NCI-H460 (cell line): Measurements from ENCODE around the gene ANKUB1. TPM values are rescaled to one million over a fixed set of nuclear protein-coding genes. Genes with fewer than 3 reads are reported as not detected.
A peak's percentile ranks its signal among the peaks of the same experiment; 100 is the strongest.

Experiments
- DNase-seq: peaks from one replicate; pipeline ENCODE4 v3.0.0-alpha.2; 2016; ENCODE audit warnings: low read depth; ENCODE audit errors: extremely low read depth
- total RNA-seq: library from RNA; depleted of rRNA; stranded (reverse); fragments of >200 nt; shearing (Covaris generic); gene quantifications from 2 replicates; pipeline ENCODE4 v1.2.3, GENCODE V29; 2014

ANKUB1 gene
- total RNA-seq, 1 experiment from 2014 or later: not detected

DNA sequence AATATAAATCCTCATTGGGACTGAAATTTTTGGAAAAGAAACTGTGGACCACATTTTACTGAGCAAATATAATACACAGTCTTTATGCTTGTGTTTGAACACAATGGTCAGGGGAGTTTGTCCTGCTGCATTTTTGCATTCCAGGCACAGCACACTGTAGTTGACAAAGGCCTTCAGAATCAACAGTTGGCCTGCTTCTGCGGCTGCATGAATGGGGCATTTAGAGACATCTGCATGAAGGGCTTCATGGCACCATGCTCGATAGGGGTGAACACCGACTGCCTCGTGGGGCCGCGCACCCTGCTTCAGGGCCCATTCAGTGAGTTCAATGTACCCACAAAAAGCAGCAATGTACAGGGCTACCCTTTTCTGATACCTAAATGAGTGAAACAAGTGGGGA is 24.6 kb downstream of the ANKUB1 start:
- no peak for DNase-seq

DNA sequence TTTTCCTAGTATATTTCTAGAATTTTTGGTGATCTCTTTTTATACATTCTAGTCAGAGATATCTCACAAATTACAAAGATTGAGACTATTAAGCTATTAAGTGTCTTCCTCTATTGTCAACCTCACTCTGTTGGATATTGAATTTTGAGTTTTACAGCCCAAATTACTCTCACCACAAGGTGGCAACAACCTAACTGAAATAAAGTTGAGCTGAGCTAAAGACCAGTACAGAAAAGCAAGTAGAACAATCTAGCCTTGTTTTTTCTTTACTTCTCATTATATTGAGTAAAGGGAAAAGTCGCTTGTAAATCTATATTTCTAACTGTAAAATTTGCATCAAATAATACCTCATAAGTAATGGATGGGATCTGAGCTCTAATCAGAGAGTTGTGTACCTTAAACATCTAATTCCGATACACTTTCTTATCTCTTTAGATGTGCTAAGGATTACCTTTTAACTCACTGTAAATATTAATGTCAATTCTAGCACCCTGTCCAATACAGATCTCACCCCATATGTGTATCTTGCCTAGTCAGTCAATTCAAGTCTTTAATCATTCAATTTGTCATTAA is 26.5 kb downstream of the ANKUB1 start:
- DNase-seq: peak; percentile 15

DNA sequence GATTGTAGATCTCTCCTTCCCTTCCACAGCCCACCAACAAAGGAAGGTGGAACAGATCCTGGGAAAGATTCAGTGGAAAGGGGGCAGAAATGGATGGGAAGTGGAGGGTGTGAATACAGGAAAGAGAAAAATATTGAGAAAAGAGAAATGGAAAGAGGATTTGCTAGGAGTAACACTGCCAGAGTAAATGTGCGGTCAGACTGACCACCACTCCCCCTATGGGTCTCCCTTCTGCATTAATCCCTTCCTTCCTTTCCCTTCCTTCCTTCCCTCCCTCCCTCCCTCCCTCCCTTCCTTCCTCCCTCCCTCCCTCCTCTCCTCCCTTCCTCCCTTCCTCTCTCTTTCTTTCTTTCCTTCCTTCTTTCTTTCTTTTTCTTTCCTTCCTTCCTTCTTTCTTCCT is 28.1 kb downstream of the ANKUB1 start:
- DNase-seq: no peak

DNA sequence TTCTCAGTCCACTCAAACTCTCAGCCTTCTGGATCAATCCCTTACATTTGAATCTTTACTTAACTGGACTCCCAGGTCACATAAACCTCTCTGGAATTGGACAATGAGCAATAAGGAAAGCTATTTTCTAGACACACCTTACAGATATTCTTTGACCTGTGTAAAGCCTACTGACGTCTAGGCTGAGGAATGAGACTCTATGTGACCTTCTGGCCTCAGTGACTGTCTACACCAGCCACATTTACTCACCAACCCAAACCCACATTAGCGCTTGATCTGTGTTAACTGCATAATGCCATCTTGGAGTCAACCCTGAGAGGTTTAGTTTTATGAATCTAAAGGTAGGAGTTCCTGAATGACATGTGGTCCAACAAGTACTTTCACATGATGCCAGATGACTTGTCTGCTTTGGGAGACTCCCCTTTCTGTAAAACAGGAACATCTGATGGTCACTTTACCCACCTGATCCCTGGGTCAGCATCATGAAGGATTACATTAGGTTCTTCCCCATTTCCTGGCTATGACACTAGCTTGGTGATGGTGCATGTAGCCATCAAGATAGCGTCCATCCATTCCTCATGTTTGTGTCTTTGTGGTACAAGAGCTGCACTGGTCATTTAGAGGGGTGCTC is 28.7 kb downstream of the ANKUB1 start:
- DNase-seq: no peak

DNA sequence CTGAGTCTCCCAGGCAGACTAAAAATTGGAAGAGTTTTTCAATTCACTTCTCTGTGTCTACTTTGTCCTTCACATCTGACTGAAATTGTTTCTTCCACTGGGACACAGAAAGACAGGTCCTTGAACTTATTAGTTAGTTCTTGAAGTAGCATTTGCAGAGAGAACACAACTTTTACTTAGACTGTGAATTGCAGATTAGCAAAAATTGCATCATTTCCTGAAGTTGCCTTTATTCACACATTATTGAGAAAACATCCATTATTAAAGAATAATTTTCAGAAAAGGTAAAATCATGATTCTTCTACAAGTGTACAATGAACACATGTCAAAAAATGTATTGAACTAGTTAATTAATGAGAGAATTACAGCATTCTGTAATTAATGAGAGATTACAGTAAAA is 38.6 kb downstream of the ANKUB1 start:
- no peak for DNase-seq

DNA sequence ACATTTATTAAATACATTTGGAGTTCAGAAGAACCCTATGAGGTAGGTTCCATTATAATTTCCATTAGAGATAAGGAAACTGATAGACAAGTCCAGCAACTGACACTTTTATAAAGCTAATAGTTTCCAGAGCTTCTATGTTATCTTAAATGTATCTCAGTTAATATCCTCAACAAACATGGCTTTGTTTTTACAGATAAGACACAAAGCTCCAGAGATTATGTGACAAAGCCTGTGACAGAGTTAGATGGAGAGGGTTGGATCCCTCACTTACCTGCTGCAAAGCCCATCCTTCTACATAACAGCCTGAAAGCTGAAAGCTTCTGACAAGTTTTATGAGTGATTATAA is 39.6 kb downstream of the ANKUB1 start:
- no peak for DNase-seq

DNA sequence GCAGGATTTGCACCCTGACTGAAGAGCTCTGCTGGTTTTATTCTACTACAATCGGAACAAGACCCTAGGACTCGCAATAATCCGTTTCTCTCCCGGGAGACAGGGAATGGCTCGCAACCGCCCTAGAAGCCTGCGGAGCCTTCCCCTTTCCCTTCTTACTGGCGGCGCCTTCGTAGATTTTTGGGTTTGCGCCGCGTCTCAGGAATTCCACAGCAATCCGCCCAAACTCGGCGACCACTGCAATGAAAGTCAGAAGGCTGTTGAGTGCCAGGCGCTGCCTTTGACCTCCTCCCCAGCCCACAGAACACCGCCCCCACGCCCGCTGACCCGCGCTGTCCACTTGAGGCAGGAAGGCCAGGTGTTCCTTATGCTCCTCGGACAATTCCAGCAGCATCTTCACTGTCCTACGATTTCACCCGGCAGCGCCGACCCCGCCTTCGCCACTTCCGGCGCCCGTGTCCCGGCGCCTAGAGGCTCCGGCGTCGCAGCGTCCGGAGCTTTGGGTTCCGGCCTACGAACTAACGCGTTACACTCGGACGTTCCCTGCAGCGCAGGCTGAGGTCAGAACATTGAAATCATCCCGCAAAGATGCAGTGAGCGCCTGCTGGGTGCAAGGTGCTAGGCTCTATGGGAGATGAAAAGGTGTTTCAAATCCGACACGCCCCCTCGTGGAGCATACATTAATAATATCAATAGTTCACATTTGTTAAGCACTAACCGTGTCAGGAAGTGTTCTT is 40.1 kb downstream of the ANKUB1 start, which contains the start of gene COMMD2:
Gene COMMD2 (minus strand): TSS at position 439 of the 737 bp plus-strand sequence. CDS start 45 bp downstream, at position 394.
- peak; percentile 84 for DNase-seq

DNA sequence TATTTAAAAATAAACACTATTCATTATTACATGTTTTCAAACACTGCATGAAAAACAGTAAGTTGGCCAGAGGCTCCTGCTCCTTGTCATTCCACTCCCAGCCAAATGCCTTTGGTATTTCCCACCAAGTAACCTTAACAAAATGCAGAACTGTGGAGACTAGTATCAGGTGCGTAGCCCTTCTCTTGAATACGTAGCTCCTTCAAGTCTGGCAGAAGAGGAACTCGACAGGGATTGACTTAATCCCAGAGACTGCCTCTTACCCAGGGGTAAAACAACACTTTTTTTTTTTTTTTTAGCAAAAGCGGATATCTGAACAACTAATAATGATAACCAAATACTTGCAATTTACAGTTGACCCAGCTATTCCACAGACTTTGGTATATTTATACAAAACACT is 40.8 kb downstream of the ANKUB1 start:
- DNase-seq: no peak

DNA sequence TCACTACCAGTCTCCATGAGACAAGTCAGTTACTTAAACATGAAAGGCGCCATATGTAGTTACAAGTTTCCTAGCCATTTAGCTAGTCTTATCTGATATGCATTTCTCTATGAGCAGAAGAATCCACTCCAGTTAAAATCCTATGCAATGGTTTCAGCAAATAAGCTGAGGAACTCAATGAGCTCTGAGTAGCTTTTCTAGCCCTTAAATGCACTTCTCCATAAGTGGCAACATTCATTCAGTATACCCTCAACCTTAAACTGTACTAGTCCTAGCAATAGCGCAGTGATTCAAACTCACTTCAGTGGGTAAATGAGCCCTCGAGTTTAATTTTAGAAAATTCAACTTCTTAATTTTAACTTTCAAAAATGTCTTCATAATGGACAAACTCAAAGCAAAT is 47.7 kb downstream of the ANKUB1 start:
- DNase-seq: no peak

DNA sequence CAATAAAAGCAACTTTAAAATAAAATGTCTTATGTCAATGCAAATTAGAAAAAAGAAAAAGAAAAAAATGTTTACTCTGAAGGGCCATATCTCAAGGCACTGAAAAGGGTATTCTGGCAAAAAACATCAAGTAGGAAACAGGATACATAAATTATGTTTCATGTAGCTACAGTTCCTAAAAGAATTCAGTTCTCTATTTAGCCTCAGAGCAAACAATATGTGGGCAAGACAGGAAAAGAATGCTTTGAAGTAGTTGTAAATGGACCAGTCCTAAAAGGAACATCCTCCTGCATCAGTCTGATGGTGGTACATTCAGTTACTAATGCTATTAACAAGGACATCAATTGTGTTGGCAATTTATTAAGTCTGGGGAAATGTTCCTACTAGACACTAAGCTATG is 48.2 kb downstream of the ANKUB1 start:
- DNase-seq: no peak

DNA sequence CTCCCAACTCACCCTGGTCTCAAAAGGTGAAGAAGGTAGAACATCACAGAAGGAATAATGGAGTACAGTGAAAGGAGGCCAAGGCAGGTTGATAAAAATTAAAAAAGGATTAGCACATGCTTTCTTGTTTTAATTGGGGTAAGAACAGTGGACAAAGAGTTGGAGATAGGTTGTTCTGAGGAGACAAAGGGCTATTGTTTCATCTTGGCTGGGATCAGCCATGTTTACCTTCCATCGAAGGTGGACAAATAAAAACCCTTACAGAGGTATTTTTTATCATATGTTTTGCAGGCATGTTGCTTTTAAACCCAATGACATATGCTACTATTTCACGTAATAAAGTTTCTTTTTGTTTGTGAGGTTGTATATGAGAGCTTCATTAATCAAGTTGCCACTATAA is 53.0 kb downstream of the ANKUB1 start:
- DNase-seq: no peak

DNA sequence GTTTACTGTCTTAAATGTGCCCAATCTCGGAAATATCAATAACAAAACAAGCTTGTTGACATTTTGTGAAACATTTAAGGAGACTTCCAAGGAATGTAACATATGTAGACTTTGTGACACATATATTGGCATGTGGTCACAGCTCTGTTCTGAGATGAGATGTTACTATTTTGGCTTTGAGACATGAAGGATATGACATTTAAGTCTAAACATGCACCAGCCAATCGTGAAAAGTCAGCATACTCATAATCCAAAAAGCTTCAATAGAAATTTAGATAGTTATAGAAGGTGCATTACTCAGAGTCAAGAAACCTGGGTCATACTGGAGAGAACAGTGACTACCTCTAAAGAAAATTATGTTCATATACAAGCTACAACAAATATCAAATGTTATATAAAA is 53.5 kb downstream of the ANKUB1 start:
- DNase-seq: no peak

DNA sequence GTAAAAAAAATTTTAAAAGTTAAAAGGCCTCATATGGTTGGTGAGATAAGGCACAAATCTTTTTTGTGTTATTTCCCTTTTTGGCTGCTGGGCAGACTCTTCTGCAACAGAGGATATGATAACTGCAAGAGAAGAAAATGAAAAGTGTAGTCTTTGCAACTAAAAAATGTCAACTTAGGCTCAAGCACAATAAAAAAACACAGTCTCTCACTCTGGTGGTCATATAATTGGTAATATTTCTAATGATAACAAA is 55.5 kb downstream of the ANKUB1 start:
- DNase-seq: no peak

DNA sequence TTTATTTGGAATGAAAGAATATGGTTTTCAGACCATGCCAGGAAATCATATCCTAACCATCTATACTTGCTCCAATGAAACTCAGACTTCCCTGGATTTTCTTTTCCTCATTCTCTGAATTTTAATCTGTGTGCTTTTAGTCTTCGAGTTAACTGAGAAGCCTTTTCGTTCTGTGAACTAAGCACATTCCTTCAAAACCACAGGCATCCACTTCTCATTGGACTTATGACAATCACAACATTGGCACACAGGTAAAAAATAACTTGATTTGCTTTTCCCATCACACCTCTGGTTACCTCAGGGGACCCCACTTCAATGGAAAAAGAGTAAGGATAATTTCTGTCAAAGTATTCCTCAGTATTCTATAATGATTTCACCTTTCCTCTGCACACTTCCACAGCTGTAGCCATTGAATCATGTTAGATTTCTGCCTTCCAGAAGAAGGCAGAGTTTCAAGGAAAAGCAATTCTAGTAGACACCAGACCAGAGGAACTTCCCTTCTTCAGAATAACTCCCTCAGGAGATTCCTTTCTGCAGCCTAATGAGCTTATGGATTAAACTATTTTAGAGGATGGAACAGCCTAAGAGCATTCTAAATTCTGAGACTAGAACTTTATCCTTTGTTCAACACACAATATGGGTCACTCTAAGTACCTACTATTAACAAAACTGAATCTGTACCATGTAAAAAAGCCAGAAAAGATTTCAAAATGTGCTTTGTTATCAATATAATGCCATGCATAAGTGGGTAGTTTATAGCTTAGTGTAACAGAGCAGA is 56.0 kb downstream of the ANKUB1 start:
- DNase-seq: no peak

DNA sequence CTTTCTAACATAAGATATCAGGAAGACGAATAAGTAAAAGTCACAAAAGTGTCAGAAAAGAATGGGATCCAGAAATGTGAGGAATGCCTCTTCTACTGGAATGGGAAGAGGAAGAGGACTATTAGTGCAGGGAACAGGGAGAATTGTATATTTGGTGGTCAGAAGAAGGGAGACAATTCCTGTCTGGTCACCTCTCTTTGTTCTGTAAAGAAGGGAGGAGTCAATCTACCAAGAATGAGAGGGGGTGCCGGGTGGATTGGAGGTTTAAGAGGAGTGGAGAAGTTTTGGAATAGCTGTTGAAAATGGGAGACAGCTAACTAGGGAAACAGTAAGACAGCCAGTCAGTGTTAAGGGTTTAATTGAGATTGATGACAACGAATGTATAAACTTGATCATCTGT is 60.1 kb downstream of the ANKUB1 start:
- DNase-seq: no peak

DNA sequence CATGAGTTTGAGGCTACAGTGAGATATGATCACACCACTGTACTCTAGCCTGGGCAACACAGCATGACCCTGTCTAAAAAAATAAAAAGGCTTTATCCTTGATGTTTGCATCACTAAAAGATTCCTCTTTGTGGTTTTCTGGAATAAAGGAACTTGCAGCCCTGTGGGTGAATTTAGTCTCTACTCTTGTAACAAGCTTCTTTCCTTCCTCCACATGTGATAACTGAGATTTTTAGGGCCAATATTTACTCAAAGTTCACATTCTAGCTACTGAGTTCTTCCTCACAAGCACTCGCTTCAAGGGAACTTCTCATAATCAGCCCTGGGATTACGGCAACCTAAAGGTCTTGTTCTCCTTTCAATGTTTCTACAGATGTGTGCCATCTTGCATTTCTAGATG is 64.7 kb downstream of the ANKUB1 start:
- DNase-seq: no peak

DNA sequence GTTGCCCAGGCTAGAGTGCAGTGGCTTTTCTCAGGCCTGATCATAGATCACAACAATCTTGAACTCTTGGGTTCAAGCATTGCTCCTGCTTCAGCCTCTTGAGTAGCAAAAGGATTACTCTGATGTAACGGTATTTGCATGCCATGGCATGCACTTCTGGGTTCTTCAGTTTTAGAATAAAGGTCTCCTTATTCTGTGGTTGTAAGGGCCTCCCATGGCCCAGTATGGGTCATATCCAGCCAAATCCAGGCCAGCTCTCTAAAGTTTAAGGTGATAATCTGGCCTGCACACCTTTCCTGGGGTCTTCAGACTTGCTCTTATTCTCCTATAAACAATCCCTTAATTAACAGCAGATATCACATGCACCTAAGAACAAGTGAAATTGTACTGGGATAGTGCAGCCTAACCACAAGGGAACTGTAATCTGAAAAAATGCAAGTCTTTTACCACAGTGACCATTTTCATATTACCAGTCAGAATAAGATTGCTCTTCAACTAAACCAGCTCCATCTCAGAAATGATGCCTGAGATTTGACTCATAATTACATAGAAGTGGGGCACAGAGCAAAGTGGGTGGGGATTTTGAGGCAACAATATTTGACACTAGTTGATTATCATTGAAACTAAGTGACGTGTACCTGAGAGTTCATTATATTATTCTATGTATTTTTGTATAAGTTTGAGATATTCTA is 65.5 kb downstream of the ANKUB1 start:
- DNase-seq: no peak

DNA sequence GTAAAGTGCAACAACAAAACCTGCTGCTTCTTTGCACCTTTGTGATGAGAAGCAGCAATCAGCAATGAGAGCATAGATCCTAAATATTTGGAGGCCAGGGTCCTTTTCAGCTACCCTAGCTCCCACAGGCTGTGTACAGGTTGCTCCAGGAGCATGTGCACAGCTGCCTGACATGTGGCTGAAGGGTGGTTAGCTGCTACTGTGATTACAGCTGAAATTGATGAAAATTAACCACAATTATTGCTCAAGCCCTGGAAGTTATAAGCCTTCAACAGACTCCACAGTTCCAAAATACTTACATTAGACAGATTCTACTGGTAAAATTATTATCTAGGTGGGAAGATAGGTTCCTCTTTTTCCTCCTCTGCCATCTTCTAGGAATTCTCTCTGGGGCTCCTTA is 68.6 kb downstream of the ANKUB1 start:
- DNase-seq: no peak

DNA sequence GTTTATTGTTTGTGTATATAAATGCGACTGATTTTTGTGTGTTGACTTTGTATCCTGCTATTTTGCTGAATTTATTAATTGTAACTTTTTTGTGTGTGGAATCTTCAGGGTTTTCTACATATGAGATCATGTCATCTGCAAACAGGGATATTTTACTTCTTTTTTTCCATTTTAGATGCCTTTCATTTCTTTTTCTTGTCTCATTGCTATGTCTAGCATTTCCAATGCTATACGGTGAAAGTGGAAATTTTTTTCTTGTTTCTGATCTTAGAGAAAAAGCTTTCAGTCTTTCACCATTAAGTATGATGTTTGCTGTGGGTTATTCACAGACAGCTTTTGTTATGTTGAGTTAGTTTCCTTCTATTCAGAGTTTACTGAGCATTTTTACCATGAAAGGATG is 71.4 kb downstream of the ANKUB1 start:
- DNase-seq: no peak

DNA sequence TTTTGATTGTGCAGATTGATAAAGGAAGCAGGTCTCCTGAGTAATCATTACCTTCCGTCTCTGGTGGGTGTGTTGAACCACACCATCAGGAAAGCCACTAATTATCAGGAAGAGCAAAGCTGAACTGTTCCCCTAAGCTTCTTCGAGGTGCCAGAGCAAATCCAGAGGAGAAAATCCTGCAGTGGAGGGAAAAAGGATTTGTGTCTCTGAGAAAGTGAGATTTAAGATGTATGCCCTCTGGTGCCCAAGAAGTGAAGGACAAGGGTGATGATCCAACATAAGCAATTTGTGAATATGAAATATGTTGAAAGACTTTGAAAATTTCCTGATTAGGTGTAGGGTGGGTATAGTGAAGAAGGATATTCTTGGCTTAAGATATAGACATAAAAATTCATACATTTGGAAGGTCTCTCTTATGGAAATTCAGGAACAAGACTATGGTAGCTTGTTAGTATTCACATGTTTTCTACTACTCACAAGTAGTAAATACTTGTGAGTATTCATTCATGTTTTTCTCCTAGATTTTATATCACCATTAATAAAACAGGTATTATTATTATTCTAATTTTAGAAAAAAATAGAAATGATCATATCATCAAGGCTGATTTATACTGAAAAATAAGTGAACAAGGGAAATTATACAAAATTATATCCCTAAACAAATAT is 74.8 kb downstream of the ANKUB1 start:
- peak; percentile 69 for DNase-seq

DNA sequence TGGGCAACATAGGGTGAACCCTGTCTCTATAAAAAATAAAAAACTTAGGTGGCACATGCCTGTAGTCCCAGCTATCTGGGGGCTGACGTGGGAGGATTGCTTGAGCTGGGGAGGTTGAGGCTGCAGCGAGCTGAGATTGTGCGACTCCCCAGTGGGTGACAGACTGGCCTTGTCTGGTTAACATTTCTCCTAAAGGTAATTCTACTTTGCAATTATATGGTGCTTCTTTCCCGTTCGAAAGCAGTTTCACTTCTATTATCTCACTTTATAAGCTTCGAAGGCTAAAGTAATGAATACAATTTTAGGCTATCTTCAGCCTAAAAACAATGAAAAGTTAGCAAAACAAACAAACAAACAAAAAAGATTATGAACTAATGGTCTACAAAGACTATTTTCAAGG is 75.4 kb downstream of the ANKUB1 start:
- no peak for DNase-seq
